GM12873 (cell line): ENCODE measurements around the gene TM4SF5.

Source experiments
- CTCF ChIP-seq: IDR thresholded peaks from 2 replicates; pipeline ENCODE4 v1.5.1; 2012; ENCODE audit warnings: low read depth, mild to moderate bottlenecking, moderate library complexity, low read length, control low read depth; ENCODE audit not compliant: insufficient read depth; ENCODE audit errors: missing control alignments

TM4SF5 gene

GRCh38 chr17:4786516-4786915 lies 14.8 kb downstream of the TM4SF5 start:
- no peak for TF ChIP-seq CTCF

DNA sequence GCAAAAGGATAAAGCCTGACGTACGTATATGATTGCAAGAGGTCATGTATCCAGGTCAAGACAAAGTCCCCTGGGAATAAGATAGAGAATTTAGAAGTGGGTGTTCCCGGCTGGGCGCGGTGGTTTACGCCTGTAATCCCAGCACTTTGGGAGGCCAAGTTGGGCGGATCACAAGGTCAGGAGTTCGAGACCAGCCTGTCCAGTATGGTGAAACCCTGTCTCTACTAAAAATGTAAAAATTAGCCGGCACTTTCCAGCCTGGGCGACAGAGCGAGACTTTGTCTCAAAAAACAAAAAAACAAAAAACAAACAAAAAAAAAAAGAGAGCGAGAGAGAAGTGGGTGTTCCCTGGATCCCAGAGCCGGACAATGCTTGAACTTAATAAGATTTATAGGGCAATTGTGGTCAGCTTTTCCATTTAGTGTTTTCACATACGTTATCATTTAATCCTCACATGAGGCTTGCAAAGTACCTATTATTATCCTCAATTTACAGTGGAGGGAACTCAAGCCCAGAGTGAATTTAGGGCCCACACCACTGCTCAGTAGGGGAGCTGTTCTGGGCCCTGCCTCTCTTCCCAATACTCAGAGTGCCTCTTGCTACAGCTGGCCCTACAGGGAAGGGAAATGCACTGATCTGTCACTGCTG lies 16.6 kb downstream of the TM4SF5 start:
- TF ChIP-seq CTCF, result no peak

DNA sequence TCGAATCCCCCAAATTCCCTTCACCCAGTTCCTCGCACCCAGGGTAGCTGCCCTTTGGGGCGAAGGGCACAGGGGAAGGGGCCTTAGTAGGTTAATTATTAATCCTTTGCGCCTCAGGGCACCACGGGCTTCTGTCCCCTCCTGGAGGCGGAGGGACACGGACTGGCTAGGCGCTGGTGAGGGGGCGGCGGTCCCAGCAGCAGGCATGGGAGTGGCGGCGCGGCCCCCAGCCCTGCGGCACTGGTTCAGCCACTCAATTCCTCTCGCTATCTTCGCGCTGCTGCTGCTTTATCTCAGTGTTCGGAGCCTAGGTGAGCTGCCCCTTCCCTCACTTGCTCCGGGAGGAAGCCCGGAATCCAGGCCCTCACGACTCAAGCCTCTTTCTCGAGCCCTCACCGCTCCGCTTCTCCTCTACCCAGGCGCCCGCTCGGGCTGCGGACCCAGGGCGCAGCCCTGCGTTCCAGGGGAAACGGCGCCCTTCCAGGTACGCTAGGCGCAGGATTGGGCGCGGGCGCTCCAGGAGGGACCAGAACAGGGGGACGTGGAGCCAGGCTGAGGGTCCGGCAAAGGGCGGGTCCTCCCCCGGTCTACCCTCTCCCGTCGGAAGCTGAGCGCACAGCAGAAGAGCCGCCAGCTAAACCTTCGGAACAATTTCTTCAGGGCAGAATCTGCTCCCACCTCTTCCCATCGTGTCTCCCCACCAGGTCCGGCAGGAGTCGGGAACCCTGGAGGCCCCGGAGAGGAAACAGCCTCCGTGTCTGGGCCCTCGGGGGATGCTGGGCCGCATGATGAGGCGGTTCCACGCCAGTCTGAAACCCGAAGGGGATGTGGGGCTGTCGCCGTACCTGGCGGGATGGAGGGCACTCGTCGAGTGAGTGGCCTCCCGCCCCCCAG lies 17.4 kb downstream of the TM4SF5 start, which contains the start of gene GLTPD2:
TSS of gene GLTPD2 (plus strand) at position 158 of the 894 bp plus-strand sequence. CDS start at position 206, 48 bp downstream.
- no peak for TF ChIP-seq CTCF

GRCh38 chr17:4789701-4789950 lies 17.9 kb downstream of the TM4SF5 start:
- no peak for TF ChIP-seq CTCF

- TF ChIP-seq CTCF, result peak; percentile 78
Observed at GRCh38 chr17:4789951-4790704, 18.4 kb downstream of the TM4SF5 start.

DNA sequence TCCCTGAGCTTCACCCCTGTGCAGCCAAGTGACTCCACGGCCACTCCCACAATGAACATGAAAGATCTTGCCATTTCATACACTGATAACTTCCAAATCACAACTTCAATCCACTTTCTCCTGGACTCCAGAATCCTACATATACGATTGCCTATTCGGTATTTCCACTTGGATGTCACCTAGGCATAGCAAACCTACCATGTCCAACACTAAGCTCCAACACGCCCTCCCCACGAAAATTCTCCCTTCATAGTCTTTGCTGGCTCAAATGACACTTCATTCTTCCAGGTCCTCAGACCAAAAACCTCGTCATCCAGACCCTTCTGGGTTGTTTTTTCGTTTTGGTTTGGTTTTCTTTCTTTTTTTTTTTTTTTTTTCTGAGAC lies 19.0 kb downstream of the TM4SF5 start:
- TF ChIP-seq CTCF, result no peak

GRCh38 chr17:4795168-4795567 lies 23.5 kb downstream of the TM4SF5 start:
- TF ChIP-seq CTCF, result no peak
